Neural progenitor cell (in vitro differentiated cells): ENCODE measurements around the gene ZNF460.
A peak's percentile ranks its signal among the peaks of the same experiment; 100 is the strongest.

Source experiments
- CTCF ChIP-seq: fragments of 200-600 bp; sonication (generic); IDR thresholded peaks from 2 replicates; pipeline ENCODE4 v1.5.1; 2017; ENCODE audit warnings: antibody characterized with exemption, mild to moderate bottlenecking
- EZH2phosphoT487 ChIP-seq: fragments of 200-600 bp; sonication (generic); IDR thresholded peaks from 2 replicates; pipeline ENCODE4 v1.6.1; 2017; ENCODE audit warnings: antibody characterized with exemption

- TF ChIP-seq EZH2phosphoT487 (no peak), CTCF (peak; percentile 40)
Observed at GRCh38 chr19:57279418-57280164, 694 bp upstream of the ZNF460 start.
